AG09309 (cell line): ENCODE measurements around the gene KLHL8.
"Not testable (repeated sequence)": the region's sequence is repeated elsewhere in the genome, so short reads cannot be mapped to it uniquely, and the experiment has no call there.

Source experiments
- DNase-seq: peaks from one replicate; pipeline ENCODE4 v3.0.0-alpha.2; 2010; ENCODE audit warnings: low read depth
- H3K4me3 ChIP-seq: 2 replicates; pipeline ENCODE4 v1.5.1; 2011; ENCODE audit warnings: mild to moderate bottlenecking, low read depth, low read length, moderate library complexity; ENCODE audit not compliant: control insufficient read depth
- CTCF ChIP-seq: IDR thresholded peaks from 2 replicates; pipeline ENCODE4 v1.5.1; 2011; ENCODE audit warnings: mild to moderate bottlenecking, low read depth, low read length, inconsistent platforms; ENCODE audit not compliant: insufficient read depth, control insufficient read depth; ENCODE audit errors: missing control alignments

The KLHL8 gene

GRCh38 chr4:87225936-87226335, 5.5 kb upstream of the KLHL8 start:
- DNase-seq, result no peak
- H3K4me3 ChIP-seq, result no peak overlapping the region
- TF ChIP-seq CTCF, result no peak

- H3K4me3 ChIP-seq, result no peak overlapping the region
- no peak for TF ChIP-seq CTCF
- DNase-seq, result no peak
Measured at GRCh38 chr4:87224141-87224923, 3.9 kb upstream of the KLHL8 start.

GRCh38 chr4:87219632-87220093, 755 bp downstream of the KLHL8 start:
- H3K4me3 ChIP-seq, result peak overlapping the region; percentile 99
- no peak for DNase-seq
- no peak for TF ChIP-seq CTCF

DNA sequence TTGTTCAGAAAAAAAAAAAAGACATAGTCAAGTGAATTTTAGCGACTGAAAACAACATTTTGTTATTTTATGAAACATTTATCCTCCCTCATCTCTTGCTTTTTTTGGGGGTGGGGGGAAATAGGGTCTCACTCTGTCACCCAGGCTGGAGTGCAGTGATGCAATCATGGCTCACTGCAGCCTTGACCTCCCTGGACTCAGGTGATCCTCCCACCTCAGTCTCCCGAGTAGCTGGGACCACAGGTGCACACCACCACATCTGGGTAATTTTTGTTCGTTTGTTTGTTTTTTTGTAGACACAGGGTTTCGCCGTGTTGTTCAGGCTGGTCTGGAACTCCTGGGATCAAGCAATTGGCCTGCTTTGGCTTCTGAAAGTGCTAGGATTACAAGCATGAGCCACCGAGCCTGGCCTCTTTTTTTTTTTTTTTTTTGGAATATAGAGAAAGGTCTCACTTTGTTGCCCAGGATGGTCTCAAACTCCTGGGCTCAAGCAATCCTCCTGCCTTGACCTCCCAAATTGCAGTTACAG, 3.1 kb downstream of the KLHL8 start:
- not testable (repeated sequence) for DNase-seq, H3K4me3 ChIP-seq

DNA sequence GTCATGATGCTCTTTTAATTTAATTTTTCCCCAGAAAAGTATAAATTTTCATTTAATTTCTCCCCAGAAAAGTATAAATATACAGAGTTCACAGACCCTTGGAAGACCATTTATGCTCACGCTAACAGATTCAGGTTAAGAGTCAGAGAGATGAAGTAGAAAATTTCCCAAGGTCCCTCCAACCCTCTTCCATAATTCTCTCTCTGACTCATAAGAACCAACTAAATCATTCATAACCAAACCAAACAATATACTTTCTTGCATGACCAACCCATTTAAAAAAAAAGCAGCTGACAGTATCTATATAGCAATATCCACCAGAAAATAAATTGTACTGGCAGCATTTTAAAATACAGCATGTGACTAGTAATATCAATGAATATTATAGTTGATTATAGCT, 3.9 kb downstream of the KLHL8 start:
- no peak for TF ChIP-seq CTCF
- DNase-seq, result no peak
- H3K4me3 ChIP-seq, result no peak overlapping the region

DNA sequence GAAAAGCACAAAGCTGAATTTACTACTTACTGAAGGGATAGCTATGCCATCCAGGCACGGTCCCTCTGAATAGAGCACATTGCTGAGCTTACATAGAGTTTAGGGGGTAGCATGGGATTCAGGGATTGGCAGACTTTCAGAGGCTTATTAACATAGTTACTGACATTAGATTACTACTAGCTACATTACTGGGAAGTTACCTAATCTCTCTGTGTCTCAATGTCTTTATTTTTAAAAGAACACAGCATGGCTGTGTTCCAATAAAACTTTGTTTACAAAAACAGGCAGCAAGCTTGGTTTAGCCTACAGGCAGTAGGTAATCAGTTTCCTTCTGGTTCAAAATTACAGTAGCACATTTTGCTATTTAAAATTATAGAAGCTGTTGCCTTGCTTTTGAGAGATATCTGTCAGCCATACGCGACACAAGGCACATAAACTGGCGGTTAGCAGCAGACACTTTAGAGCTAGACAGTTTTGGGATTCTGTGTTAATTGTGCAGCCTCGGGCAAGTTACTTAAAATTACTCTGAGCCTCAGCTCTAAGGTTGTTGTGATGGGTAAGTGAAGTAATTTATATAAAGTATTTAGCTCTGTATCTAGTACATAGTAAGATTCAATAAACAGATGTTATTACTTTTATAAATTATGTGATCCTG, 6.9 kb downstream of the KLHL8 start:
- no peak overlapping the region for H3K4me3 ChIP-seq
- DNase-seq, result no peak
- no peak for TF ChIP-seq CTCF

DNA sequence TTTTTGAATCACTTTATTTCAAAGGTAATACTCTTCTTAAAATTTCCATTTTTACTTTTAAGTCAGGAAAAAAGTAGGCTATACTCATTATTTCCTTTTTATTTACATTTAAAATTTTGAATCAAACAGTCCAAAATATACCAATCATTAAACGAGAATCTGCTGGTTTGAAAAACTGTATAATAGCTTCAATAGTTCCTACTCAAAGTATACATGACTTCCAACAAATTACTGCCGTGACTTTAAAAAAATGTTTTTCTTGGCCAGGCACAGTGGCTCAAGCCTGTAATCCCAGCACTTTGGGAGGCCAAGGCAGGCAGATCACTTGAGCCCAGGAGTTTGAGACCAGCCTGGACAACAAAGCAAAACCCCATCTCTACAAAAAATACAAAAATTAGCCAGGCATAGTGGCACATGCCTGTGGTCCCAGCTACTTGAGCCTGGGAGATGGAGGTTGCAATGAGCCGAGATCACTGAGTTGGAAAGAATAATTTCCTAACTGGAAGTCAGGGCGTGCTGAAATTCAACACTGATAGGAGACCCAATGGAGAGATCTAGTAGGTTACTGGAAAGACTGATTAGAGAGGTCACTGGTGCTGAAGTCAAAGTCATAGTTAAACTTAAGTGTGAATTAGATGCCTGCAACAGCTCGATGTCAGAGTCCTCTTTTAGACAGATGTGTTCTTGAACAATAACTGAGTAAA, 9.0 kb downstream of the KLHL8 start:
- DNase-seq, result no peak
- H3K4me3 ChIP-seq, result no peak overlapping the region
- TF ChIP-seq CTCF, result no peak
